DMS79 (cell line): ENCODE results near the gene ELP4.
A peak's percentile ranks its signal among the peaks of the same experiment; 100 is the strongest.

Experiments used
- DNase-seq: peaks from one replicate; lab custom pipeline; 2025; lab: John Stamatoyannopoulos, UW

Gene ELP4

DNA sequence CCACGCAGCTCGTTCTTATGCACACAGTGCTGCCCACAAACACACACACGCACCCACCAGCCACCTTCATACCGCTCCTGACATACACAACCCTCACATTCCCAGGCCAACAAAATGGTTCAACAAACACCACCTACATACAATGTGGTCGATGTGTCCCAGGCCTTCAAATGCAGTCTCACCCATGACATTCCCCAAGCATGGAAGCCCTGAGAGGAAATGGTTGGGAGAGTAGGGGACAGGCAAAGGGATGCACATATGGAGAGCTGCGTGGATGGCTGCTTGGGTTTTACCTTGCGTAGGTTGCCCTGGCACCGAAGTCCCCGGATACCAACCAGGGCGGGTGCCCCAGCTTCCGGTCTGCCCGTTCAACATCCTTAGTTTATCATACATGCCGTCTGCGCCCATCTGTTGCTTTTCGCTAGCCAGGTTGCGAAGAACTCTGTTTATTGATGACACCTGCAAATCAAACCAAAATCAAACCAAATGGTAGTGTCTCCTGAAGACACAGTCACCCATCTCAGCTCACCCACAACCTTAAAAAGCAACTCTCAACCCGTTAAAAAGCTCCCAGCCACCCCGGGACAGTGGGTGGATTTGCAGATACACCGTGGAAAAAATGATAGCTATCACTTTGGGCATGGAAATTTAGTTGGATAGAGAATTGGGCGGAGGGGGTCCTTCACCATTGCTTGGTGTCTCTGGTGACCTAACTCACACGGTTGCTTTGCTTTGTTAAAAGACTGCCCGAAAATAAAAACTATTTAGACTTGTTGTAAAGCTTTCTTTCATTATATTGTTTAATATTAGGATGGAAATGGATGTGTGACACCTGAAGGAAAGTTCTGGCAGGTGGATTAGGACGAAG lies 291.1 kb downstream of the ELP4 start:
- DNase-seq = no peak

DNA sequence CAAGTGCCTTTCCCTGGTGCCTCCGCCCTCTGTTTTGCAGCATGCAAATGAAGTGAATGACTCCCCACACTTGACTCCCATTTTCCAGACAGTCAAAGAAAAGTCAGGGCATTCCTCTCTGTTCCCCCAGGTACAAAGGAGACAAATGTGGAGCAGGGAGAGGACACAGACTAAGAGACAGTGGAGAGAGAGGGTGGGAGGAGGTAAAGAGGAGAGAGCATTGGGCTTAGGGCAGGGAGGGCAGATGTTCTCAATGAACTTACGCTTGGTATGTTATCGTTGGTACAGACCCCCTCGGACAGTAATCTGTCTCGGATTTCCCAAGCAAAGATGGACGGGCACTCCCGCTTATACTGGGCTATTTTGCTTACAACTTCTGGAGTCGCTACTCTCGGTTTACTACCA lies 291.7 kb downstream of the ELP4 start:
- no peak for DNase-seq

DNA sequence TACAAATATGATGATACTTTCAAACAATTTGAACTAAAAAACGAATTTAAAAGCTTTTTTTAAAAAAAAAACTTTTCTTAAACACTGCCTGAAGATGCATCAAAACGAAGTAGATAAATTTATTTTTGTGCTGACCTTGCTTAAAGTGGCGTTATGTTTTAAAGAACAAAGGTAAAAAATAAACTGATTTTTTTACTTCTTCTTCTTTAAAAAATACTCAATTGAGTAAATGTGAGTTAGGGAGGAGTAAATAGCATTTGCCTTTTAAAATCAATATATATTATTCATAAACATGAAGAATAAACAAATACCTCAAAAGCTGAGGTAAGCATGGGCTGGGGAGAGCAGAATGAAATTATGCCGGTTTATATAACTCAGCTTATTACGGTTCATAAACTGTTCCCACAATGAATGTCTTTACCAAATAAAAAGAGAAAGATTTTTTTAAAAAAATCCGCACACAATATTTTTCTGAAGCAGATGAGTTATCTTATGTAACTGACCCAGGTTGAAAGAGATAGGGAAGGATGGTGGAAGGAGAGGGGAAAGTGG lies 292.5 kb downstream of the ELP4 start:
- no peak for DNase-seq

DNA sequence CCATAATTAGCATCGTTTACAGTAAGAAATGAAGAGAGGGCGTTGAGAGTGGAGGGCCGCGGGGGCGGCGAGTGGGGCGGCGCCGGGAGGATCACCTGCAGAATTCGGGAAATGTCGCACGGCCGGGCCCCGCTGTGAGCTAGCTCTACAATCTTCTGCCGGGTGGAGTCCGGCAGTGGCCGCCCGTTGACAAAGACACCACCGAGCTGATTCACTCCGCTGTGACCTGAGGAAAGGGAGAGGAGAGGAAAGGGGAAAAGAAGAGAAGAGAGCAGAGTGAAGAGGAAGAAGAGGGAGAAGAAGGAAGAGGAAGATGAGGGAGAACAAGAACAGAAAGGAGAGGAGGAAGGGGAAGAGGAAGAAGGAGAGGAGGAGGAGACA lies 293.0 kb downstream of the ELP4 start:
- DNase-seq = no peak

DNA sequence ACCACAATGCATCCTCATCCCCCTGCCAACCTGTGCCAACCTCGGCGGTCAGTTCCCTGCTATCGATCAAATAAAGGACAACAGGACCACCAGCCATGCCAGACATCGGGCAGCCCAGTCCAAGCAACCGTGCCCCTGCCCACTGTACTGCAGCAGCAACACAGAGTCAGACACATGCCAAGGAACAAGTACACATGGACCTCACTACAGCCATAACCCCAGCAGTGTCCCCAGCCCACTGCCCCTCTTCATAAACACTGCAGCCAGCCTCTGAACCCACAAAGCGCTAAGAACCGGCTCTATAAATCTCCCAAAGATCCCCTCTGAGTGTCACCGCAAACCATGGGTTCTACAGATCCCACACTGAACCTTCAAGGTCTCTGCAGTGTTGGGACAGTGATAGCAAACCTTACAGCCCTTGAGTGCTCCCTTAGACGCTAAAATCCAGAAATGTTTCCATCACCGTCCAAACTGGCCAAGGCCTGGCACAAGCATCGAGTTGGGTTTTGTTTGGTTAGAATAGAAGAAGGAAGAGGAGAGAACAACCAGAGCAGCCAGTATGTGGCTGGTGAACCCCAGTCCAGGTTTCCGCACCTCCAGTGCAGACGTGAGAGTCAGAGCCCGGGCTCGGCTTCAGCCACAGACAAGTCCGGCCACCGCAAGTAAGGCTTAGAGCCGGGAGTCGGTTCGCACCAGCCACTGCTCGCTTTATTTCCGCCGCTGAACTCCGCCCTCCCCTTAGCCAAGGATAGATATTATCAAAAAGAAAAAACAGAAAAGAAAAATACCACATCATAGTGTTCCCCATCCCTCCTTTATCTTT lies 293.6 kb downstream of the ELP4 start:
- no peak for DNase-seq

DNA sequence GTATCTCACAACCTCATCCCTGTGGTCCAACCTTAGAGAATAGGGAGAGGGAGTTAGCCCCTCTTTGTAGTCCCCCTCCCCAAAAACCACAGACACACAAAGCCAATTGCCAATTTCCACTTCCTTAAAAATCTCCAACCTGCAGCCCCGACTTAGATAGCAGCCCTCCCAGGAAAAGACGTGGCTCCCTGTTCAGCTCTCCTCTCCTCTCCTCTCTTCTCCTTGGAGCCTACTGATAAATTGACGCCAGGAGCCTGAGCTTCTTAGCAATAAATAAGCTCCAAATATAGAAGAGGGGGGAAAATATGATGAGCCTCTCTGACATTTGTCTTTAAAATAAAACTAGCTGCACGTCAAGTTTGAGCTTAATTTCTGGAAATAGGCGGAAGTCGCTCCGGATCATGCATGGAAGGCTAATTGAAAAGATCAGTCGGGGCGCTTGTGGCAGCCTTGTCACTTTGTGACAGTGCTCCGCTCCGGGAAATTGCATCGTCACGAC lies 294.3 kb downstream of the ELP4 start:
- no peak for DNase-seq

DNA sequence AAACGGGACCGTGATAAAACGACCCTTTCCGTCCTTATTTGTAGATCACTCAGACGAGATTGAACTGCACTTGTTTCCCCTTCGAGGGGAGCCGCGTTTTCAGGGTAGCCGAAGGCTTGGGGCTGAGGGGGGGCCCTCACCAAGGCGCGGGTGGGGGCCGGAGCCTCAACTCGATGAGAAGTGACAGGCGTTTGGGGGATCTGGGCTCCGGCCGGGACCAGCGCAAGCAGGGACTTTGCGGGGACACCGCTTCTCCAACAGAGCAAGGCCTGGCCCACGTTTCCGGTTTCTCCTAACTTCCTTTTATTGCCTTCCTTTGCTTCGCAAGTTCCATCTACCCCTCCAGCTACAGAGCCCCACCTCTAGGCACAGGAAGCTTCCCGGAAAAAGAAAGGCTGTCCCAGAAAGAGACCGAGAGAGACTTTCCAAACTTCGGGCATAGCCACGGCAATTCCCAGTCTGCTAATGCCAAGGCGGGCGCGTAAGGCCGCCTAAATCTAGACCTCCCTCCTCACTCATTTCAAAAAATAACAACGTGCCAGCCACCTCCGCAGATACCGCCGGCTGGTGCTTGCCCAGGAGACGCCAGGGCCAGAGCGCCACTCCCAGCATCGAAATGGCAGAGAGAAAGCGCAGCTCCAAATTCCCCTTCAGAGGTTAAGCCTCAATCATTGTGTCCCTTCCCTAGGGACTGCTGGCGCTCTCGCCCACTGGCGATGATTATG lies 294.9 kb downstream of the ELP4 start:
- DNase-seq = no peak

DNA sequence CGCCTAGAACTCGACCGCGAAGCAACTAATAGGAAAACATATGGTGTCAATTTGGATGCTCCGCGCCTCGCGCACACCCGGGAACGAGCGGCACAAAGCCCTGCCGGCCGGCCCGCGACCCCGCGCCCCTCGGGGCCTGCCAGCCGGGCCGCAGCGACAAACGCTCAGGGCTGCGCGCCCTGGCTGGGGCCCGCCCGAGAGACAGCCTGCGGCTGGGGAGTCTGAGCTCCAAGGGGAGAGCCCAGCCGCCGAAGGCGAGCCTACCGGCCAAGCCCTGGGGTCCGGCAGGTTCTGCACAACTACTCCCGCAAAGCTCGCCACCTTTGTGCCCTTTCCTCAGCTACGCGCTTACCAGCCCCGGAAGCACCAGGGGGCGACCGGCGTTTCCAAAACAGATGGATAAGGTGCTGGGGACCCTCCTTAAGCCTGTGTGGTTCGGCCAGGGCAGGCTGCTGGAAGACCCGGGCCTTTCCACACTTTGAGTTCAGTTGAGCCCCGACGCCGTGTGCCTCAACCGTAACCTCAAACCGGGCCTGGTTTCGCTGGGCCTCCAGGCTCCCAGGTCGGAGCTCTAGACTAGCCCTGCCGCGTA lies 295.6 kb downstream of the ELP4 start:
- no peak for DNase-seq

DNA sequence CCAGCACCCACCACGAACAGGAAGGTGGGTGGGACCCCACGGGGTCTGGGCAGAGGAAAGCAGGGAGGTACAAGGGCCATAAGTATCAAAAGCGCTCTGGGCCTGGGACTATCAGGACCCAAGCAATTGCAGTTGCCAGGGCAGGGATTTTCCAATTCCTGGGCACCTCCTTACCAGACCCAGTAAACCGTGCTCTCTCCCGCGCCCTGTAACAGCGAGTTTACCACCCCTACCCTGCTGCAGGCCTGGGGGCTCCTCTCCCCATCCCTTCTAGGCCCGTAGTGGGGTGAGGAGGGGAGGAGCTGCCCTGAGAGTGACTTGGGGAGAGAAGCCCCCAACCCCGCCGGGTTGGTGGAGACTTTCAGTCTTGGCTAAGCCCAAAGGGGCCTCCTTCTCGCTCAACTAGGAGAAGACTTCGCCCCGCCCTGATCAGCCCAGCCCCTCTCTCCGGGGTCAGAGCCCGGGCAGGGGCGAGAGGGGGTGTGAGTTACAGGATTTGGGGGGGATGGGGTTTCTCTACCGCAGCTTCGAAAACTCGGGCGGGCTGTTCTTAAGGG lies 296.1 kb downstream of the ELP4 start:
- no peak for DNase-seq

DNA sequence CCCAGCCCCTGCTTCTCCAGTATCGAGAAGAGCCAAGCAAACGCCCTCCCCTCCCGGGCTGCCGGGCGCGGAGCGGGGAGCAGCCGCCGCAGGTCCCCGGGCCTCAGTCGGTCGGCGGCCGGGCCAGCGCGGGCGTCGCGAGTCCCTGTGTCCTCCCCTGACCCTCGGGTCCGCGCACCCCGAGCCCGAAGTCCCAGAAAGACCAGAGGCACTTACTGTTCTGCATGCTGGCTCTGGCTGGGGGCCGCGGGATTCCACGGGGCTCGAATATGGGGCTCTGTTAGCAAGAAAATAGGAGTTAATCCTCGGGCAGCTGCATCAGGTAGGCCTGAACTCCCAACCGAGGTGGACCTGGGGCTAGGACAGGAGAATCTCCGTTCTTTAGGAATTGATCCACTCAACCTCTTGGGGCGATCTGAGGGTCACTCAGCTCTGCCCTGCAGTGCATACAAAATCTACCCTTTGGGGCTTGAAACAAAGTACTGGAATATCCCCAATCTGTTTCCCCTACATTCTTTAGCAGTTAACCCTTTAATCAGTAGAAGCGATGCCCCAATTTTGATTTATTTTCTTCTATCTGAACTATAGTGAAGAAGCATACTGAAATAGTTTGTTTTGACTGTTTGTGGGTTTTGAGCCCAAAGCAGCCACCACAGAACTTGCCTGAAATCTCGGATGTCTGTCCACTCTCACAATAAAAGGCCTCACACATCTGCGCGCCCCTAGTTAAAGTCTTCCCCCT lies 296.8 kb downstream of the ELP4 start:
- no peak for DNase-seq

DNA sequence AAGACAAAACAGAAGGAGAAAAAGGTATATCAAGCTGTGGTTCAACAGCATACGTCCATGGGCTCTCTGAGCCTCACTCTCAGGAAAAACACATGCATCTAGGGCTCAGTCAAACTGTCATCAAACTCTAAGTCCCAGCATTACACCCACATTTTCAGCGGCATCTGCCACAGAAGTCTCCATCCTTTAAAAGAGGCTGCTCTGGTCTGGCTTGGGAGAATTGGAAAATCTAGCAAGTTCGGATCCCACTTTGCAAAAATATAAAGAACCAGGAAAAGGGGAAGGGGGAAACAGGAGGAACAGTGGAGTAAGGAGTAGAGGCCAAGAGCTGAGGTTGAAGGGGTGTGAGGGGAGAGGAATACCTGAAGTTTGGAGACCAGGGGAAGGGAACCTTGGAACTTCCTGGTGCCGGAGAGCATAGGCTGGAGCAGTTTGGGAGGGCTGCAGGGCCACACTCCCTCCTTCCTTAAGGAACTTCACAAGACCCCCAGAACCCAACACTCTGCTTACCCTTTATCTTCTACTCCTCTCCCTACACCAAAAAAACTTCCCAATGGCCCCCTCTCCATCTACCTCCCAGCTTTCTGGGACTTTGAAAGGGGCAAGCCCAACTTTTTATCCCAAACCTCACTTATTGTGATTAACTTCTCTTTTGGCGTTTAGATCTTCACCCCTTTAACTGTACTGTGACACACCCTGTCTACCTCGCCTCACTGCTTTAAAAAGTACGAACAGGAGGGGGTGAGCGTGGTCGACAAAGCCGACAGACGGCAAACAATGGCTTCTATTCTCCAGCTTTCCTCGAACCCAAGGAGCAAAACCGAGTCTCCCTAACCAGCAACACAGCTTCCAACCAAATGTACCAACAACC lies 297.6 kb downstream of the ELP4 start:
- no peak for DNase-seq

DNA sequence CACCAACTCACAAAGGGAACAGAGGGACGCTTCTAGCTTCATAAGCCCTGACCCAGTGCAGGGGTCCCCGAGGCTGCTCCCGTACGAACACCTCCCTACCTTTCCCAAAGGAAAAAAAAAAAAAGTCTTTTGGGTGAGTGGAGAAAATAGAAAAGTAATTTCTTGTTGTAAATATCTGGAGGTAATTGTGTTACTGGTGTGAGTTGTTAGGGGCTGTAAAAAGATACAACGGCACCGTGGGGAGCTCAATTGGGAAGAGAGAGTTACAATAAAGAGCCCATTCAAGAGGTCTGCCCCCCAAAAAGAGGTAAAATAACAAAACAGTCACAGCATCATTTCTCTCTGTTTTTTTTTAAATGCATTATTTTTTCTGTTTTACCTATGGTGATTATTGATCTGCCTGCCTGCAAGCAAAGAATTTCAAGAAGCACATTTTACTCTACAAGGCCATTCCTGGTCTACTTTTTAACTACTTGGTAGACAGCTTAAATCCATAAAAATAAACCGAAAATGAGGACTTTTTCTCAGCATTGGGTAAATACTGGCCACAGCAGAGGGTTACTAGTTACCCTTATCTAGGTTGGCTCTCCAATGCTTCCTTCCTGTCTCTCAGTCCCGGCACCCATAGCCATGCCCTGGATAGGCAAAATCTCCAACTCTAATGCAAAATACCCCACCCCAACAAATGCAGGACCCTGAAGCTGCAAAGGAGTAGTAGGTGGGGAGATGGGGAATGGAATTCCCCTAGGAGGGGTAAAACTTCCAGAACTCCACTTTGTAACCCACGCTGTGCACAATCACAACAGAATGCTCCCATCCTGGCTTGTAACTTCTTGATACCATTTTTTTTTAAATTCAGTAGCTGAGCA lies 298.5 kb downstream of the ELP4 start:
- DNase-seq = no peak

DNA sequence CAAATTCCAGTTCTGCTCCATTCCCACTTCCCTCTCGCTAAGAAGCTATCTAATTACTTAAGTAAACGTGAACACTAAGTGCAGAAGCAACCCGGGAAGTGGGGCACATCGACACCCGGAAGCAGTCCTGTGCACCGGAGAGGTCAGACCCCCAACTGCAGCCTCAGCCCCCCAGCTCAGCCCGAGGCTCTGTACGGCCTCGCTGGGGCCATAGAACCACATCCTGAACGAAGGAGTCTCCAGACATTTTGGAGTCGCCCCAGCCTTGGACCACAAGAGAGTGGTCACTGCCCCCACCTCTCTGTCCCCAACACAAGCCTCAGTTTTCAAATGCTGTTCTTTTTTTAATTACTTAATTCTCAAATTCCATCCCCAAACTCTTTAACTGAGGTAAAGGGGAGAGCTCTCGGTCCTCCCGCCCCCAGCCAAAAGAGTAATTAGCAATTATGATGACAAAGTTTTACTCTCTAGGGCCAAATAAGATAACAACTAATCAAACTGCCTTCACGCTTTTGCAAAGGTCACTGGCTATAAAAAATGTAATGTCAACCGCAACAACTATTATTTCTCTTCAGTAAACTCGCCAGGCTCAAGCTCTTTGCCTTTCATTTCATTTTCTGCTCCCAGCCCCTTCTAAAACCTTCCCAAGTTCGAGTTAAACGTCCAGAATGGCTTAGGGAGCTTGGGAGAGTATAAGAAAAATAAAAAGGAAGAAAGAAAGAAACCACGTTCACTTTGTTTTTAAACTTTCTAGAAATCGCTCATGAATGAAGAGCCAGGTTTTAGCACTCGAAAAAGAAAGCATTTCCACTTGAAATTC lies 299.4 kb downstream of the ELP4 start:
- DNase-seq = no peak

DNA sequence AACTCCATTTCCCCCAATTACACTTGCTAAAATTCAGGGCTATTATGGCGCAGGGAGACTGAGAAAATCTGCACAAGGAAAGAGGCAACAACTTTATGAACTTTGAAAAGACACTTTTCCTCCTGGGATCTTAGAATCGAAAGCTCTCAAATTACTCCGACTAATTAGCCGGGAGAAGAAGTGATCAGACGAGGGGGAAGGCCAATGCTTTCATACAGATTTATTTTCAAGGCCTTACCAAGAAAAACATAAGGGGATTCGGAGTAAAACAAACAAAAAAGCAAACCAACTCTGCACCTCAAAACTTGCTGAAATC lies 299.9 kb downstream of the ELP4 start:
- DNase-seq = no peak

DNA sequence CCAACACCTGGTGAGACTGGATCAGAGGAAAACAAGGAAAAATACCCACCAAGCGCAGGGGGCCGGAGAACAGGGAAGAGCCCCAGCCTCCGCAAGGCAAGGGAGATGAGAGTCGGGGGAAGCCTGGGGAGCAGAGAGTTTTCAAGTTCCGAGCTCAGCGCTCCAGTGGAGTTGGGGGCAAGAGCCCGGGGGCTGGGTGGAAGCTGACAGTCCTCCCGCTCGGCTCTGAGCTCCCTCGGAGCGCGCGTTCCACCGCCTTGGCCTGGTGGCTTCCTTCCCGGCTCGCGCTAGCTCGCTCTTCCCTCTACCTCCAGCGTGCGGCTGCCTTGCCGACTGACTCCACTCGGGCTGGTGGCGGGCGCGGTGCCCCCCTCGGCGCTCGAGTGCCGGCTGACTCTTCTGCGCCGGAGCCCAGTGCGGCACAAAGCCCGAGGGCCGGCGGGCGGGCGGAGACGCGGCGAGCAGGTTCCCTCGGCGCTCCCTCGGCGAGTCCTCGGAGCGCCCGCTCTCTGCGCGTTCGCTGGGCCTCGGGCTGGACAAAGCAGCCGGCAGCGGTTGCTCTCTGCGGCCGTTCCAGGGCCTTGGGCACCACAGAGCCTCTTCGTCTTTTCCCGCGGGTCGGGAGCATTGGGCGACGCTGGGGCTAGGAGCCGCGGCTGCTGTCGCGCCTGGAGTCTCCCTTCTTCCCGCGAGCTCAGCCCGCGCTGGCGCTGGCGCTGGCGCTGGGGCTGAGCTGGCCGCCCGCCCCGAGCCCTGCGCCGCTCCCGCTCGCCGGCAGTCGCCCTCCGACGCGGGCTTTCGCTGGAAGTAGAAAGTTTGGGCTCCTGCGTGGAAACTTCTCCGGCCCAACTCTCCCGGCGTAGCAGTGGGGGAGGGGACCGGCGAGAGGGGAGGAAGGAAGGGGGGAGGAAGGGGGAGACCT lies 300.6 kb downstream of the ELP4 start:
- DNase-seq = no peak

DNA sequence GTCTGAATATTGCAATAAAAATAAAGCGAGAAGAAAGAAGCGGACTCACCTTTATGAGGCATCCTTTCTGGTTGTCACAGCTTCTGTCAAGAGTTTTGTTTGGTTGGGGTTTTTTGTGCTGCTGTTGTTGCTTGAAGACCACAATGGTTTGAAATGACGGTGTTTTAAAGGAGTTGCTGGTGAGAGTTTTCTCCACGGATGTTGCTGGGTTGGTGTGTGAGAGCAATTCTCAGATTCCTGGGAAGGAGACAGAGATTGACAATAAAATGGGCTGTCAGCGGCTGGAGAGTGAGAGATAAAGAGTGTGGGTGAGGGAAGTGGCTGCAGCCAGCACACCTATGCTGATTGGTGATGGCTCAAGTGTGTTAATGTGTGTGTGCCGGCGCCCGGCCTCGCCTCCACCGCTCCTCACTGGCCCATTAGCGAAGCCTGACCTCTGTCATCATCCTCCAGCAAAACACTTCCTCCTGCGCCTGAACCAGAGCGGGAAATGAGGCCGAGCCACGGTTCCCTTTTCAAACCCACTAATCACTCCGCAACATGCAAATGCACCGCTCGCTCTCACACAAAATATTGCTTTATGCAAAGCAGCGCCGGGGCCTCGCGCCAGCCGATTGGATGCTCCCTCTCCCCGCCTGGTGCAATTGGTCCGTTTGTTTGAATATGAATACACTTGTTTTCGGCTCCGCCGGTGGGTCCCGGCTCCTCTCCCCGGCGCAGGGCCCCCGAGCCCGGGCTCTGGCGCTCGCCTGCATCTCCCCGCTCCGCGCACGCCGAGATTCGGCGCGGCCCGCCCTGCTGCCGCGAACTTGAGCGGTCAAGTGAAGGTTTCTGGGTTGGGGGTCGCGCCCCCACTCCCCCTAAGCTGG lies 301.4 kb downstream of the ELP4 start, which contains the start of gene PAX6:
Gene PAX6, minus strand, starts transcription at position 544 of the 869 bp plus-strand sequence. CDS start 4,911 bp downstream, outside the sequence.
- peak; percentile 91 for DNase-seq
